GM21825 (cell line): ENCODE data around the gene KRTAP6-2.

Experiments used
- ATAC-seq: cut with Tn5 transposase; IDR thresholded peaks from one replicate; pipeline ENCODE4 v1.9.1; 2021; ENCODE audit warnings: mild to moderate bottlenecking, moderate library complexity; ENCODE audit not compliant: unreplicated experiment

The KRTAP6-2 gene

GRCh38 chr21:30598802-30599201 is at the start of gene KRTAP6-2:
Gene KRTAP6-2 (minus strand): TSS chr21:30598902. CDS start chr21:30598874, 28 bp downstream.
- ATAC-seq: no peak

GRCh38 chr21:30646904-30647414 is 48.3 kb upstream of the KRTAP6-2 start:
- ATAC-seq: no peak

- ATAC-seq: no peak
Measured at GRCh38 chr21:30642564-30642963, 43.9 kb upstream of the KRTAP6-2 start, which contains the start of gene KRTAP20-3. Gene KRTAP20-3 (plus strand): TSS chr21:30642864.

GRCh38 chr21:30638686-30639085 is 40.0 kb upstream of the KRTAP6-2 start:
- ATAC-seq: no peak

- no peak for ATAC-seq
Measured at GRCh38 chr21:30634906-30635305, 36.2 kb upstream of the KRTAP6-2 start, which contains the start of gene KRTAP20-2. Gene KRTAP20-2 (plus strand): TSS chr21:30635206. CDS start chr21:30635264, 58 bp downstream.

- no peak for ATAC-seq
Measured at GRCh38 chr21:30629200-30629599, 30.5 kb upstream of the KRTAP6-2 start.

- ATAC-seq: no peak
Measured at GRCh38 chr21:30628109-30628508, 29.4 kb upstream of the KRTAP6-2 start.

- ATAC-seq: no peak
Measured at GRCh38 chr21:30625449-30626165, 26.9 kb upstream of the KRTAP6-2 start.

GRCh38 chr21:30623362-30623761 is 24.7 kb upstream of the KRTAP6-2 start:
- no peak for ATAC-seq

GRCh38 chr21:30620522-30620921 is 21.8 kb upstream of the KRTAP6-2 start, which contains the start of gene KRTAP20-4:
Gene KRTAP20-4 (plus strand): TSS chr21:30620627.
- no peak for ATAC-seq

GRCh38 chr21:30620080-30620479 is 21.4 kb upstream of the KRTAP6-2 start:
- no peak for ATAC-seq

- no peak for ATAC-seq
Measured at GRCh38 chr21:30616125-30616524, 17.4 kb upstream of the KRTAP6-2 start, which contains the start of gene KRTAP20-1. Gene KRTAP20-1 (plus strand): TSS chr21:30616425. CDS start chr21:30616455, 30 bp downstream.

- ATAC-seq: no peak
Measured at GRCh38 chr21:30615199-30615598, 16.5 kb upstream of the KRTAP6-2 start.

- no peak for ATAC-seq
Measured at GRCh38 chr21:30613836-30614235, 15.1 kb upstream of the KRTAP6-2 start, which contains the start of gene KRTAP6-1. Gene KRTAP6-1 (minus strand): TSS chr21:30613930. CDS start chr21:30613904, 26 bp downstream.

GRCh38 chr21:30612132-30612531 is 13.4 kb upstream of the KRTAP6-2 start:
- ATAC-seq: no peak

GRCh38 chr21:30605968-30606367 is 7.3 kb upstream of the KRTAP6-2 start:
- ATAC-seq: no peak

GRCh38 chr21:30600787-30601186 is 2.1 kb upstream of the KRTAP6-2 start, which contains the start of gene KRTAP22-1:
Gene KRTAP22-1 (plus strand): TSS chr21:30601087.
- ATAC-seq: no peak

- ATAC-seq: no peak
Measured at GRCh38 chr21:30592140-30592539, 6.6 kb downstream of the KRTAP6-2 start, which contains the start of gene KRTAP6-3. Gene KRTAP6-3 (plus strand): TSS chr21:30592440. CDS start chr21:30592446, 6 bp downstream.

GRCh38 chr21:30590297-30590696 is 8.4 kb downstream of the KRTAP6-2 start, which contains the start of gene KRTAP22-2:
Gene KRTAP22-2 (minus strand): TSS chr21:30590397.
- ATAC-seq: no peak

- no peak for ATAC-seq
Measured at GRCh38 chr21:30582870-30583269, 15.8 kb downstream of the KRTAP6-2 start.

- no peak for ATAC-seq
Measured at GRCh38 chr21:30580132-30580531, 18.6 kb downstream of the KRTAP6-2 start.

- ATAC-seq: no peak
Measured at GRCh38 chr21:30579346-30579745, 19.4 kb downstream of the KRTAP6-2 start.
